Measurements from ENCODE around the gene NQO2.

DNA sequence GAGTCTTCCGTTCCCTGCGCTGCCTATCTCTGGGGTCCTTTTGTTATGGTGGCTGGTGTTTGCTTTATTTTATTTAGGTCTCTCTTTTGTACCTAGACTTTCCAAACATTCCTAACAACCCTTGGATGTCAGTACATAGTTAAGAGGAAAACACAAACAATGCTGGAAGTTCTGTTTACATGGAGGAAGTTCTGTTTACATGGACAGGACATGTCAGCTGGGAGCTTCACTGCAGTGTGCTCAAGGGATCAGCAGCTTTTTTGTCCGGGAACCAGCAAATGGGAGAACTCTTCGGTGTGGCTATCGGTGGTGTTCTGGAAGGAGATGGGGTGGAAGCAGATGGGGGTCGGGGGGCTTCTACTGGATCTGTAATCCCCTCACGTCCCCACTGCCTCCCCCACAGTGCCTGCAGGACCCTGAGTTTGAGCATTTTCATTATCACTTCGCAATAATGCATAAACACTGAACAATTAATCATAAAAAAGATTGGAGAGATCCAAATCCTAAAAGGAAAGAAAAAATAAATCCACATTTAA lies 31.0 kb upstream of the NQO2 start:
- TF ChIP-seq, protein P1, sequence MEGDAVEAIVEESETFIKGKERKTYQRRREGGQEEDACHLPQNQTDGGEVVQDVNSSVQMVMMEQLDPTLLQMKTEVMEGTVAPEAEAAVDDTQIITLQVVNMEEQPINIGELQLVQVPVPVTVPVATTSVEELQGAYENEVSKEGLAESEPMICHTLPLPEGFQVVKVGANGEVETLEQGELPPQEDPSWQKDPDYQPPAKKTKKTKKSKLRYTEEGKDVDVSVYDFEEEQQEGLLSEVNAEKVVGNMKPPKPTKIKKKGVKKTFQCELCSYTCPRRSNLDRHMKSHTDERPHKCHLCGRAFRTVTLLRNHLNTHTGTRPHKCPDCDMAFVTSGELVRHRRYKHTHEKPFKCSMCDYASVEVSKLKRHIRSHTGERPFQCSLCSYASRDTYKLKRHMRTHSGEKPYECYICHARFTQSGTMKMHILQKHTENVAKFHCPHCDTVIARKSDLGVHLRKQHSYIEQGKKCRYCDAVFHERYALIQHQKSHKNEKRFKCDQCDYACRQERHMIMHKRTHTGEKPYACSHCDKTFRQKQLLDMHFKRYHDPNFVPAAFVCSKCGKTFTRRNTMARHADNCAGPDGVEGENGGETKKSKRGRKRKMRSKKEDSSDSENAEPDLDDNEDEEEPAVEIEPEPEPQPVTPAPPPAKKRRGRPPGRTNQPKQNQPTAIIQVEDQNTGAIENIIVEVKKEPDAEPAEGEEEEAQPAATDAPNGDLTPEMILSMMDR (IDR thresholded peaks at IDR 0.05), result no peak
- TF ChIP-seq POLR2A (IDR thresholded peaks at IDR 0.05), result no peak

Measured in prostate gland (tissue), 2 donors.